Kidney (tissue), 14 donors: ENCODE results near the gene AGBL4. TPM values are rescaled to one million over a fixed set of nuclear protein-coding genes. Genes with fewer than 3 reads are reported as not detected.

Source experiments
- DNase-seq, 5 donors: peaks; one replicate each; pipeline ENCODE4 v3.0.0-alpha.2; 2013 to 2020
- FAIRE-seq: peaks from 2 replicates; lab custom pipeline; 2012; peaks lifted over from hg19 to GRCh38; lab: Jason Lieb, UNC
- H3K27ac ChIP-seq, 2 donors: one replicate each; pipeline ENCODE4 v1.7.0; 2013; ENCODE audit warnings: low read depth in 2 of 2, low read length in 2 of 2, inconsistent platforms in 1 of 2
- H3K27me3 ChIP-seq: one replicate; pipeline ENCODE4 v1.7.1; 2013; ENCODE audit warnings: low read length, inconsistent platforms; ENCODE audit not compliant: control insufficient read depth, insufficient read depth
- H3K36me3 ChIP-seq, 3 donors: one replicate each; pipeline versions ENCODE4 v1.7.0 to v1.7.1; 2013; ENCODE audit warnings: low read length in 3 of 3, control low read depth in 1 of 3, inconsistent platforms in 1 of 3; ENCODE audit not compliant: insufficient read depth in 3 of 3, control insufficient read depth in 2 of 3
- H3K4me1 ChIP-seq, 3 donors: one replicate each; pipeline versions ENCODE4 v1.7.0 to v1.7.1; 2013; ENCODE audit warnings: low read length in 3 of 3, inconsistent platforms in 1 of 3, low read depth in 1 of 3; ENCODE audit not compliant: control insufficient read depth in 2 of 3, insufficient read depth in 2 of 3
- H3K4me3 ChIP-seq, 3 donors: one replicate each; pipeline versions ENCODE4 v1.7.0 to v1.8.1; 2013; ENCODE audit warnings: low read length in 3 of 3, control low read depth in 1 of 3, inconsistent platforms in 1 of 3
- H3K9ac ChIP-seq, 3 donors: one replicate each; pipeline versions ENCODE4 v1.7.0 to v1.7.1; 2013; ENCODE audit warnings: low read length in 3 of 3, control low read depth in 1 of 3, inconsistent platforms in 1 of 3
- H3K9me3 ChIP-seq, 3 donors: one replicate each; pipeline versions ENCODE4 v1.7.0 to v1.7.1; 2013; ENCODE audit warnings: low read length in 3 of 3, control low read depth in 1 of 3, inconsistent platforms in 1 of 3; ENCODE audit not compliant: control insufficient read depth in 2 of 3, insufficient read depth in 1 of 3
- intact Hi-C: fragments of 100-400 bp; cut with DNase I; formaldehyde crosslinking; loops from one replicate; pipeline ENCODE4 v1.11.1; 2022
- polyA plus RNA-seq: library from polyadenylated mRNA; stranded (reverse); fragments of 350-450 nt; fragmentation: Illumina TruSeq; extraction: RNeasy Lipid Tissue Mini Kit (QIAGEN cat#74804); gene quantifications from one replicate; pipeline ENCODE4 v1.2.3, GENCODE V29; 2014; ENCODE audit warnings: low read depth, low replicate concordance; ENCODE audit not compliant: insufficient read depth
- total RNA-seq: library from RNA; stranded (reverse); fragmentation: NEBNext Ultra II Directional; extraction: Animal tissue kit (Norgen Biotek cat#: 25700); gene quantifications from one replicate; pipeline ENCODE4 v1.2.1, GENCODE V29; 2021
- TF ChIP-seq, protein P1 (sequence below): IDR thresholded peaks from 3 replicates; pipeline ENCODE4 v1.5.1; 2012; ENCODE audit warnings: mild to moderate bottlenecking, moderate library complexity, borderline replicate concordance; ENCODE audit not compliant: insufficient read depth; ENCODE audit errors: extremely low read depth
- donor health status: control.
- donor health status: control.
- donor health status: control.
- donor health status: control.
- donor health status: control.
- donor health status: DM: yes; HTN: yes; CAD: no.
- donor health status: Normal renal cell carcinoma (clear cell type).

Gene AGBL4
- total and polyA plus RNA-seq, 2 donors from 2014 or later, result 1.5 to 2.7 TPM

DNA sequence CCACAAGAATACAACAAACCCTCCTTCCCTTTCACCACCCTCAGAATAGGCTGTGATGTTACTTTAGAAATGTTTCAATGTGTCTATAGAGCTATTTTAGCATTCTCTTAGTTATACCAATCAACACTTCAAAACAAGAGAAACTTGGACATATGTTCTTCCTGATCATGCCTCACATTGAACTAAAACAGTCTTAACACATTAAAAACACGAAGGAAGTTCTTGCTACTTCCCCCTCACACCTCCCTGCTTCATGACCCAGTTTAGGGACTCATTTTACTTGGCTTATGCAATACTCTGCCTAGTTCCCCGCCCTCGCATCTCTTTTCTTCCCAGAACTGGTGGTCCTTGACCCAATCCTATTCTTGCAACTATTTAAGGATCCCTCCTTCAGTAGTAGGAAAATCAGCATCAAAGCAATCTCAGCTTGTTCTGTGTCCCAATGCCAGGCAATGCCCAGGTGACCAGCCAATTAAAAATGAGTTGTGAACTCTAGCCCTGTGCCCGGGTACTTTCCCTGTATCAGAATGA lies 838.2 kb downstream of the AGBL4 start:
- no peak for FAIRE-seq
- intact Hi-C loops, result no loop called here
- no peaks in the 10 kb centered on the region for H3K4me1 ChIP-seq

DNA sequence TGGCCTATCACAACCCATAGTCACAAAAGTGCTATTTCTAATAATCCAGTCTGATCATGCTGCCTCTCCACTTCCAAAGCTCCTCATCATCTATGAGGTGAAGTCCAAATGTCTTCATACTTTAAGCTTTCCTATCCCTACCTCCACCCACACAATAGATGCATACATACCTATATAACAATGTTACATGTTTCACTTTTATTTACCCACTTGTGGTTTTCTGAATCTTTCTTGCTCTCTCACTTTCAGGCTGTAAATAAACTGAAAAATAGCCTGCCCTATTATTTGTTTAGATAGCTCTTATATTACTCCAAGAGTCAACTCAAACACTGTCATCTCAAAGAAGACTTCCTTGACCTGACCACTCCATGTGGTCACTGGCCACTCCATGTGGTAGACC lies 840.3 kb downstream of the AGBL4 start:
- H3K4me3 ChIP-seq, result no peak overlapping the region
- H3K36me3 ChIP-seq, result no peaks in the 10 kb centered on the region
- no peaks in the 10 kb centered on the region for H3K4me1 ChIP-seq
- intact Hi-C loops, result no loop called here
- H3K9ac ChIP-seq, result no peak overlapping the region
- TF ChIP-seq, protein P1, sequence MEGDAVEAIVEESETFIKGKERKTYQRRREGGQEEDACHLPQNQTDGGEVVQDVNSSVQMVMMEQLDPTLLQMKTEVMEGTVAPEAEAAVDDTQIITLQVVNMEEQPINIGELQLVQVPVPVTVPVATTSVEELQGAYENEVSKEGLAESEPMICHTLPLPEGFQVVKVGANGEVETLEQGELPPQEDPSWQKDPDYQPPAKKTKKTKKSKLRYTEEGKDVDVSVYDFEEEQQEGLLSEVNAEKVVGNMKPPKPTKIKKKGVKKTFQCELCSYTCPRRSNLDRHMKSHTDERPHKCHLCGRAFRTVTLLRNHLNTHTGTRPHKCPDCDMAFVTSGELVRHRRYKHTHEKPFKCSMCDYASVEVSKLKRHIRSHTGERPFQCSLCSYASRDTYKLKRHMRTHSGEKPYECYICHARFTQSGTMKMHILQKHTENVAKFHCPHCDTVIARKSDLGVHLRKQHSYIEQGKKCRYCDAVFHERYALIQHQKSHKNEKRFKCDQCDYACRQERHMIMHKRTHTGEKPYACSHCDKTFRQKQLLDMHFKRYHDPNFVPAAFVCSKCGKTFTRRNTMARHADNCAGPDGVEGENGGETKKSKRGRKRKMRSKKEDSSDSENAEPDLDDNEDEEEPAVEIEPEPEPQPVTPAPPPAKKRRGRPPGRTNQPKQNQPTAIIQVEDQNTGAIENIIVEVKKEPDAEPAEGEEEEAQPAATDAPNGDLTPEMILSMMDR, result no peak
- no peaks in the 10 kb centered on the region for H3K27me3 ChIP-seq
- no peak for DNase-seq
- no peak for FAIRE-seq
- no peaks in the 10 kb centered on the region for H3K9me3 ChIP-seq
- H3K27ac ChIP-seq, result no peak overlapping the region

More for the DNA sequence above, 838.2 kb downstream of the AGBL4 start:
- no peak for DNase-seq
- no peaks in the 10 kb centered on the region for H3K36me3 ChIP-seq
- TF ChIP-seq, protein P1, result no peak
- no peaks in the 10 kb centered on the region for H3K9me3 ChIP-seq
- no peak overlapping the region for H3K27ac ChIP-seq
- no peak overlapping the region for H3K4me3 ChIP-seq
- H3K27me3 ChIP-seq, result no peaks in the 10 kb centered on the region
- H3K9ac ChIP-seq, result no peak overlapping the region

DNA sequence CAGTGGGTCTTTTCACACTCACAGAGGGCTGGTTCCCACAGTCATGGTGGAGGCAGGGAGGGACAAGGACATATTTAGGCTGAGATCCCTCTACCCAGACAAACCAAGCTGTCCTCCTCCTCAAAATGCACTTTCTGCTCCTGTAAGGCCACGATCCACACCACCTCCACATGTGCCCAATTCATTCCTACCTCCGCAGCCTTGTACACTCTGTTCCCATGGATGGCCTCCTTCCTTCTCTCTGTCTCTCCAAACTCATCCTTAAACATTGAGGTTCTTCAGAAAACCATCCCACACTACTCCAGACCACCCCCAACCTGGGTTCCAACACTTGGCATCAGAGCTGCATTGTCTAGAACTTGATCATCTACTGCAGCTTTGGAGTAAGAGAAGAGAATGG lies 842.7 kb downstream of the AGBL4 start:
- Histone ChIP-seq H3K4me3 (no peak overlapping the region), H3K9me3 (no peaks in the 10 kb centered on the region), H3K27ac (no peak overlapping the region), H3K36me3 (no peaks in the 10 kb centered on the region), H3K9ac (no peak overlapping the region), H3K4me1 (no peaks in the 10 kb centered on the region), H3K27me3 (no peaks in the 10 kb centered on the region)
- intact Hi-C loops, result no loop called here
- FAIRE-seq (no peak), DNase-seq (no peak)
- TF ChIP-seq, protein P1, result no peak
